NCI-H748 (cell line): Measurements from ENCODE around the gene ADRB1.

Experiments used
- DNase-seq: peaks from one replicate; lab custom pipeline; 2025; ENCODE audit not compliant: unreplicated experiment; lab: John Stamatoyannopoulos, UW

ADRB1 gene

GRCh38 chr10:114043532-114044246 lies at the start of gene ADRB1:
TSS of gene ADRB1 (plus strand) at chr10:114043866. CDS start at chr10:114044133, 267 bp downstream.
- peak; percentile 61 for DNase-seq

- DNase-seq, result no peak
Measured at GRCh38 chr10:113995201-113995600, 48.5 kb upstream of the ADRB1 start.

- no peak for DNase-seq
Measured at GRCh38 chr10:113997428-113997827, 46.2 kb upstream of the ADRB1 start.

GRCh38 chr10:113999531-113999930 lies 44.1 kb upstream of the ADRB1 start:
- no peak for DNase-seq

- no peak for DNase-seq
Measured at GRCh38 chr10:114000457-114001010, 43.1 kb upstream of the ADRB1 start.

GRCh38 chr10:114002422-114002821 lies 41.2 kb upstream of the ADRB1 start:
- DNase-seq, result no peak

GRCh38 chr10:114003161-114003941 lies 40.3 kb upstream of the ADRB1 start:
- no peak for DNase-seq

- DNase-seq, result no peak
Measured at GRCh38 chr10:114009281-114009996, 34.2 kb upstream of the ADRB1 start.

- no peak for DNase-seq
Measured at GRCh38 chr10:114010316-114010715, 33.4 kb upstream of the ADRB1 start.

- DNase-seq, result no peak
Measured at GRCh38 chr10:114012650-114013049, 31.0 kb upstream of the ADRB1 start.

GRCh38 chr10:114015708-114016107 lies 28.0 kb upstream of the ADRB1 start:
- DNase-seq, result no peak

- no peak for DNase-seq
Measured at GRCh38 chr10:114017271-114017670, 26.4 kb upstream of the ADRB1 start.

- no peak for DNase-seq
Measured at GRCh38 chr10:114017873-114018272, 25.8 kb upstream of the ADRB1 start.

- DNase-seq, result no peak
Measured at GRCh38 chr10:114019226-114019625, 24.4 kb upstream of the ADRB1 start.

GRCh38 chr10:114021154-114021553 lies 22.5 kb upstream of the ADRB1 start:
- no peak for DNase-seq

- DNase-seq, result no peak
Measured at GRCh38 chr10:114021717-114022680, 21.7 kb upstream of the ADRB1 start.

- no peak for DNase-seq
Measured at GRCh38 chr10:114022766-114023597, 20.7 kb upstream of the ADRB1 start.

GRCh38 chr10:114024876-114025610 lies 18.6 kb upstream of the ADRB1 start:
- no peak for DNase-seq
